ENCODE data around the gene TNS3.

- TF ChIP-seq EP300 (IDR thresholded peaks at IDR 0.05) (no peak), CTCF (IDR thresholded peaks at IDR 0.05) (no peak)
Measured at GRCh38 chr7:47349401-47349800, 232.5 kb downstream of the TNS3 start.
